GM19324 (cell line): ENCODE data around the gene HDAC4.

Source experiments
- ATAC-seq: cut with Tn5 transposase; IDR thresholded peaks from one replicate; pipeline ENCODE4 v1.9.1; 2021; ENCODE audit warnings: mild to moderate bottlenecking, moderate library complexity; ENCODE audit not compliant: unreplicated experiment, low FRiP score

HDAC4 gene

GRCh38 chr2:239329972-239330572 lies 70.7 kb downstream of the HDAC4 start:
- no peak for ATAC-seq

DNA sequence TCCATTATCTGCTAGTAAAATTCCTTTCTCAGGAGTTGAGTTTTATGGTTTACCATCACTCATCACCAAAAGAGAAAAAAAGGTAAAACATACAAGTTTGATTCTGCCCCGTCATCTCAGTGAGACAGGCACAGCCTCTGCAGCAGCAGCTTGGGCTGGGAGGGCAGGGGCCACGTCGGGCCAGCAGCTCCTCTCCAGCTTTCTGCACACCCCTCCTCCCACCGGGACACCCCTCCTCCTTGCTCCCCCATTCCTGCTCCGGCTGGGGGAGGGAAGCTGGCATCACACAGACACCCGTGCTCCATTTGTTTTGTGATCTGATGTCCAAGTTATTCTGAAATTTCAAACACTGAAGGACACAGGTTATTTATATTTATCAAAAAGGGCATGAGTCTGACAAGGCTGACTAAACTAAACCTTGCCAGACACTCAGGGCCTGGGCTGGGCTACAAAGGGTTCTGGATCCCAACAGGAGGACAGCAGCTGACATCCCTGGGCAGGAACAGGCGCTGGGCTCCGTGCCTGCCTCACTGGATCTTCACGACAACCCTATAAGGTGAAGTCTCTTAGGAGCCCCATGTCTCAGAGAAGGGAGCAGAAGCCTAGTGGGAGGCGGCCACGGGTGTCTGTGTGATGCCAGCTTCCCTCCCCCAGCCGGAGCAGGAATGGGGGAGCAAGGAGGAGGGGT lies 71.4 kb downstream of the HDAC4 start:
- no peak for ATAC-seq

GRCh38 chr2:239328351-239329191 lies 72.2 kb downstream of the HDAC4 start:
- ATAC-seq: no peak

GRCh38 chr2:239327536-239328350 lies 73.1 kb downstream of the HDAC4 start:
- no peak for ATAC-seq

DNA sequence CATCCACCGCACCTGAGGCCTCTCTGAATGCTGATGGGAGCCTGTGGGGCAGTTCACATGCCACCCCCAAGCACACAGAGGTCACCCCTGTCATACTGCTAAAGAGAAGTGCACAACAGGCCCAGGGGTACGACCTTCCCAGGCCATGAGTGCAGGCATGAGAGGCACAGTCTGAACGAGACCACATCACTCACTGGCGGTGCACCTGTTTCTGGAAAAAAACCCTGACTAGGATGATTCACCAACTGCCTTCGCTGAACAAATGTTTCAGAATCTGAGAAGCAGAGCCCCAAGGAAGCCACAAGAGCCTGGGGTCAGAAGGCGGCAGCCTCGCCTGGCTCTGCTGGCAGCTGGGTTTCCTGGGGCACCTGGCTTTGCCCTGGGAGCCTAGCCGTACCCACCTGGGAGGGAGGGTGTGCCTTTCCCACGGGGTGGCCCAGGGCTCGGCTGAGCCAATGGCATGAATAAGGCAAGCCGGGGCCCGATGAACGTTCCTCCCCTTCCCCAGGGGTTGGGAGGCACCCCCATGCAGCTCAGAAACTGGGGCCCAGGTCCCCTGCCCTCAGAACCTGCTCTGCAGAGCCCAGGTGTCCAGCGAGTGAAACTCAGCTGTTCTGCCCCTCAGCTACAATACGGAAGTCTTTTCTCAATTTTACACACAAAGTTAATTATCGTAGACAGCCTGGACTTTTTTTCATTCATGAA lies 73.8 kb downstream of the HDAC4 start:
- ATAC-seq: no peak

- no peak for ATAC-seq
Measured at GRCh38 chr2:239324456-239324855, 76.4 kb downstream of the HDAC4 start.

DNA sequence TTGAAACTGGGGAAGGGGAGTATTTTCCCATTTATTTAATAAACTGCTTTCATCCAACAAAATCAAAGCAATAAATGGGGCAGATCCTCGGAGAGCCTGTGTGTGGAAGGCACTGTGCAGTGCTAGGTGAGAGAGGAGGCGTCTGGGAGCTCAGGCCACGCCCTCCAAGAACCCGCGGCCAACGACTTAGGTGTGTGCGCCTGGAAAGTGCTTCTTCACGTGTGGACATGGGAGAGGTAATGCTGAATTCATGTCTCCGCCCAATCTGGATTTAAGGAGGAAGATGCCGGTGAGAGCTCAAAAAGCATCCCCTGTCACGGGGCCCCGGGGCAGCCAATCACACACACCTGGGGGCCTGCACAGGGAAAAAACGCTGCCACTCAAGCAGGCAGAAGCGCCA lies 77.4 kb downstream of the HDAC4 start:
- ATAC-seq: no peak

DNA sequence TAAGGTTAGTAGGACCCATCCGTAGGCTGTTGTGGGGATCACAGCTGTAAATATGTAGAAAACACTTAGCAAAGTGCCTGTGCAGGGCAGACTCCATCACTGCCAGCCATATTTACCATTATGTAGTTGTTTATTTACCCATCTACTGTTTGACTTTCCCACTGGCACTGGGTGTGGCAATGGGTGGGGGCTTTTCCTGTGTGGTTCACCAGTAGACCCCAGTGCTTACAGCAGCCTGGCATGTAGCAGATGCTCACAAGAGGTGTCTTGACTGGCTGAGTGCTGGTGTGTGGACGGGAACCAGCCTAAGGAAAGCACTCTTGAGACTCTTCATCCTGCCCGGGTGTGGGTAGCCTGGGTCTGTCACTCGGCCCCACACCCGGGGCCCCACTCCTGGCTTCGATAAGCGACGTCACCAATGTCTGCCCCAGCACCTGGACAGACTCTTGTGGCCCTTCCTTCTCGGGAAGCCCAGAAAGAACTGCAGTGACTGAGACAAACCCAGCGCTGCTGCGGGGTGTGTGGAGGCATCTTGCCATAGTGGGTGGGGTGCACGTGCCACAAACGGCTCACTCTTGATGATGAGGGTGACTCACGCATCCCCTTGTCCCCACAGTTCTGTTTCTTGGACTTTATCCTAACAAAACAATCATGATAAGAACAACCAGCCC lies 78.3 kb downstream of the HDAC4 start:
- no peak for ATAC-seq

- no peak for ATAC-seq
Measured at GRCh38 chr2:239321596-239322415, 79.0 kb downstream of the HDAC4 start.

DNA sequence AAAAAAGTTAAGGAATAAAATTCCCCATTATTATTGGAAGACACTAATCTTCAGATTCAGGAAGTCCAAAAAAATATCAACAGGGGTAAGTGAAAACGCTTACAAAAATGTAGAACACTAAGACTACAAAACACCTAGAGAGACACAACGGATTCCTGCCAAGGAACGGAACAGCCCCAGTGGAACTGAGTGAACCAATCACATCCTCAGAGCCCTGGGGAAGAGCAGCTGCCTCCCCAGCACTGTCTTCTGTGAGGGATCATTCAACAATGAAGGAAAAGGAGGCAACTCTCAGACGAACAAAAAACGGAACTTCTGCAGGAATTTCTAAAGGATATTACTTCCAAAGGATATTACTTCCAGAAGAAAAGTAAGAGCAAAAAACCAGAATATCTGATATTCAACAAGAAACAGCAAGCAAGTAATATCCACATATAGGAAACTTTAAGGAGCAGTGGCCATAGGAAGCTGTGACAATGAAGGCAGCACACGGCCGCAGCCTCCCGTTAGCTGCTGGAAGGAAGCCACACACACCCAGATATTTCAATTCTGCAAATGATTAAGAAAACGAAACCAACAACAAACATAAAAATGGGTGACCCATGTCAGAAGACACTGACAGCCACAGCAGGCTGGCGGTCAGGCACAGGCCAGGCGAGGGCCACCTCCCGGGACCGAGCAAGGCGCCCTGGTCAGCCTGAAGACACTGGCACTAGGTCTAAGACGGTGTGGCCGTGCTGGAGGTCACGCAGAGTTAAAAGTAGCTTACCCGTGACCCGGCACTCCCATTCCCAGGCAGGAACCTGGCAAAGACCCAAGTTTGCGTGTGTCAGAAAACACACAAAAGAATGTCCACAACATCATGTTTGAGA lies 81.8 kb downstream of the HDAC4 start:
- ATAC-seq: no peak

DNA sequence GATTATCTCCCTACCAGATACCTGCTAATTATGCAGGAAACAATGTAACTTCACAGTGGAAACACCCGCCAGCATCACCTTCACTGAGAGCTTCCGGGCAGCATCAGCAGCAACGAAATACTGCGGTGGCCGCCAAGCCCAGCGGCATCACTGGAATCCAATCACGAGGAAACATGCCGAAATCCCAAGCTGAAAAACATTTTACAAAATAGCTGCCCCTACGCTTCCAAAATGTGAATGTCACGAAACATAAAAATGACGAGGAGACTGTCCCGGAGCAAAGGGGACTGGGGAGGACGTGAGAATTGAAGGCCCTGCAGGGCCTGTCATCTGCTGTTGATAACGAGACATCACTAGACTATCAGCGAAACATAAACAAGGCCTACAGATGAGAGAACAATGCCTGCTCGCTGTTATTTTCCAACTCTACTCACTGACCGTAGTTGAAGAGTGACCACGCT lies 82.6 kb downstream of the HDAC4 start:
- ATAC-seq: no peak

DNA sequence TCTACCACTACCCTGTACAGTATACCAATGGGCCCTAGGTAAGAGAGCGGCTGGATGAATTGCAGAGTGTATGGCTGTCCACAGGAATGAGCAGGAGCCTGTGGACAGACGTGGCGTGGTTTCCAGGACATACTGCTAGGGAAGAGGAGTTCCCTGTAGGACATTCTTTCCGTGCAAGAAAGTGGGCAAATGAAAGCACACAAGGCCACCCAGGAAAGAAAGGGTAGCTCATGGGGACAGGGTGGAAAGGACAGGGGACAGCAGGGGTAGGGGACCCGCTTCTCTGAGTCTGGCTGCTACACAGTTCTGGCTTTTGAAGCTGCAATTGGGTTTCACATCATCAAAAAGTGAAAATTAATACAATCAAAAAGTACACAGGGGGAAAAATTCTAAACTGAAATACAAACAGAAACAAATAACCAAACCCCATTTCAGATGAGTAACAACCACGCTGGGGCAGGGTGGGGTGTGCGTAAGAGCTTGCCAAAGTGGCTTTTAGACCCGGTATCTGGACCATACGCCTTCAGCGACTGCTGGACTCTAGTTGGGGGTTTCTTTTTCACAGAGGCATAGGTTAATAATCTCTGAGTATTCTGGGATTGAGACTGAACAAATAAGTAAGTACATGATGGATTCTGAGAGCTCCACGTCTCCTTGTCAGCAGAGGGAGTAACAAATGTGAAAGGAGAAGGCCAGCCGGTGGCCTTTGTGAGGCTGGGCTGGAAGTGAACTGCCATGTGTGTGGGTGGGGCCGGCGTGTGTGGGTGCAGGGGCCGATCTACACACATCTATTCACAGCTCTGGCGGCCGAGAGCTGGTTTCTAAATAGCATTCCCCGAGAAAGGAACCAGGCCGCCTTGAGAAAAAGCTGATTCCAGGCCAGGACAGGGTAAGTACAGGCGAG lies 84.0 kb downstream of the HDAC4 start:
- no peak for ATAC-seq

DNA sequence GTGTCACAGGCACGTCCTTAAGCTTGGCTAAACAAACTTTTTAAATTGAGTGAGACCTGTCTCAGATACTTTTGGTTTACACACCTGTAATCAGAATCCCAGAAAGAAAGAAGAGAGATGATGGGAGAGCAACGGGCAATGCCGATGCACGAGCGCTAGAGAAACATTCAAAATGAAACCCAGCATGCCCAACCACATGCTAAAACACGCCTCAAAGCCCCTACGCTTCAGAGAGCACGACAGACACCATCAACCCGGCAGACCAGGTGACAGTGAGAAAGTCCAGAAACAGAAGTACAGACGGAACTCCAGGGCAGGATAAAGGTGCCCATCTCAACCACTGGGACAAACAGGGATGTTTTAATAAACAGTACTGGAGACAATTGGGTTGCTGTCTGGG lies 85.5 kb downstream of the HDAC4 start:
- no peak for ATAC-seq

DNA sequence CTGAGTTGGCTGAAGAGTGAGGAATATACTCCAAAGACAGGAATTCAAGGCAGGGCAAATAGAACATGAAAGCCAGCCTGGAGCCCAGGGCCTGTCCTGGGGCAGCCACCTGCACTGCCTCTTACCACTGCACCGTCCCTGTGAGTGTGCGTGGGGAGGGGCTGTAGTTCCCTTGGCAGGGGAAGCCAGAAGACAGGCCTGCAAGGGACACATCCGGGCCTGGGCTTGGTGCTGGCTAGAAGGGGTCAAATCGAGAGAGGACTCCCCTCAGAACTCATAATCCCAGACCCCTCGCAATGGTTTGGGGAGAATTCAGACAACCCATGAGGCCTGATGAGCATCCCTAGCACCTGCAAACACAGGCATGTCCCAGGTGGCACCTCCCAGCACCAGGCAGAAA lies 87.0 kb downstream of the HDAC4 start:
- ATAC-seq: no peak

DNA sequence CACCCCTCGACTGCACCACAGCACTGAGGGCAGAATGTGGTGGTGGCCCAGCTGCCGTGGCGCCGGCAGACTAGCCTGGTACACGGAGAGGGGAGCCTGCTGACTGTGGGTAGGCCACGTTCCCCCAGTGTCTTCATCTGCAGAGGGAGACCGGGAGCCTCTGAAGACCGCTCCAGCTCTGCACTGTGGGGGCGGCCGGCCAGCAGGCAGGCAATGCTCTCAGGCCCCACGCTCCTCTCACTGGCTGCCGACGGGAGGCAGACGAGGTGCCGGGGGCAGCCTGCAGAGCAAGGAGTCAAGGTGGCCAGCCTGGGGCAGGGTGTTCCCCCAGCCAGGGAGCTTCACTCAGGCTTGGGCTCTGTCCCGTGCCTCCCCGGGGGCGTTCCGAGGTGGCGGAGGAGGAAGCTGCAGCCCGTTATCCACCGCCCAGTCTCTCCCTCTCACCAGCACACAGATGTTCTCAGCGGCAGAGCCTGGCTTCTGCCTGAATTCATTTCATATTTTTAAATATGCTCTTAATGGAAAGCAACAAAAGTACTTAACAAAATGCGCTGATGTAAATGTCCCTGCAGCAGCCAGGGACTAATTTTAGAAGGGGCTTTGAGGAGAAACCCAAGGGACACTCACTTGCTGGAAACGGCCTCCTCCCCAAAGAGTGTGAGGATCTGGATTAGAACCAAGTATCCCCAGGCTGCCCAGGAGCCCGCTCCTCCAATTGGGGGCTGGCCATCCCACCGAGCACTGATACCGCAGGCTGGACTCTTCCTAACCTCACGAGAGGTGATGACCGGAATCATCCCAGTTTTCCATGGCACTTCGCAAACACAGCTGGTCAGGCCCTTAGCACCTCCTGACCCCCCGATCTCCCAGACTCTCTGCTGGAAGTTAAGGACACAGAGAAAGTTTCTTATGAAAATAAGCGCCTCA lies 87.8 kb downstream of the HDAC4 start:
- ATAC-seq: no peak

DNA sequence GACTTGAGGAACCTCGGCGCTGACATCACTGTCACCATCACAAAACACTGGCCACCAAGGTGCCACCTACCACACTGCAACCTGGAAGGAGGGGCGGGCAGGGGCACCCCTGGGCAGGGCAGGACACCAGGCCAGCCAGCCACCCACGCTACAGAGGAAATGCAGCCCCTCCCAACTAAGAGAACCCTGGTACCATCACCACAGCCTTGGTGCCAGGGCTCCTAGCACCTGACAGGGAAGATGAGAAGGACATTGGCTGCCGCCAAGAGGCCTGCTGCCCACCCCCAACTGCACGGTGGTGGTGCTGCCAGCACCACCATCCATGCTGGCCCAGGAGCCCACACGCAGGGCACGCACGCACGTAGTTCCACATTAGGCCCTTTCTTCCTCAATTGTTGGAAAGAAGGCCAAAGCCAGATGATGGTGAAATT lies 88.7 kb downstream of the HDAC4 start:
- no peak for ATAC-seq
